SK-N-SH (cell line): ENCODE results near the gene PLA2G4C. TPM values are rescaled to one million over a fixed set of nuclear protein-coding genes. Genes with fewer than 3 reads are reported as not detected.

Experiments used
- CTCF ChIA-PET: fragments of 300-600, 350-600 bp; formaldehyde crosslinking; extraction: SDS; loops from one replicate; lab custom pipeline; 2021; lab: Yijun Ruan, JAX
- POLR2A ChIA-PET: fragments of 350-600 bp; sonication (Branson Sonifier 250); formaldehyde crosslinking; extraction: SDS; loops from one replicate; lab custom pipeline; 2020; ENCODE audit warnings: antibody characterized with exemption, inconsistent platforms; lab: Yijun Ruan, JAX
- DNase-seq: peaks from one replicate; pipeline ENCODE4 v3.0.0; 2012
- H2AFZ ChIP-seq: fragments of 200-600 bp; sonication (generic); 2 replicates; pipeline ENCODE4 v1.8.1; 2016; ENCODE audit warnings: antibody characterized with exemption, mild to moderate bottlenecking, low read depth
- H3F3A ChIP-seq: fragments of 200-600 bp; sonication (generic); replicated peaks from 2 replicates; pipeline ENCODE3; 2016; ENCODE audit warnings: antibody characterized with exemption, mild to moderate bottlenecking; ENCODE audit not compliant: insufficient read depth
- H3K27ac ChIP-seq, 2 experiments: fragments of 200-500 bp in 1 of 2; fragments of 200-600 bp in 1 of 2; sonication (Bioruptor generic) in 1 of 2; sonication (generic), shearing (Covaris generic) in 1 of 2; 2 replicates each; pipeline versions ENCODE4 v1.5.1 to v1.6.1; 2014 to 2016; ENCODE audit warnings: low read depth in 2 of 2, inconsistent platforms in 1 of 2, low read length in 1 of 2, mild to moderate bottlenecking in 1 of 2, mixed read lengths in 1 of 2
- H3K27me3 ChIP-seq: fragments of 200-600 bp; sonication (generic), shearing (Covaris generic); 2 replicates; pipeline ENCODE4 v1.6.1; 2016; ENCODE audit warnings: mixed run types; ENCODE audit not compliant: insufficient read depth
- H3K36me3 ChIP-seq, 2 experiments: fragments of 200-500 bp in 1 of 2; fragments of 200-600 bp in 1 of 2; sonication (Bioruptor generic) in 1 of 2; sonication (generic) in 1 of 2; replicated peaks in 1 of 2; 2 replicates each; pipeline versions ENCODE3 to v1.5.1; 2014 to 2016; ENCODE audit warnings: low read length in 1 of 2, mild to moderate bottlenecking in 1 of 2; ENCODE audit not compliant: insufficient read depth in 2 of 2, control insufficient read depth in 1 of 2
- H3K4me1 ChIP-seq, 2 experiments: fragments of 200-500 bp in 1 of 2; fragments of 200-600 bp in 1 of 2; sonication (Bioruptor generic) in 1 of 2; sonication (generic), shearing (Covaris generic) in 1 of 2; 2 replicates each; pipeline versions ENCODE4 v1.5.1 to v1.6.1; 2014 to 2016; ENCODE audit warnings: low read depth in 1 of 2, low read length in 1 of 2, mixed run types in 1 of 2; ENCODE audit not compliant: insufficient read depth in 2 of 2, control insufficient read depth in 1 of 2
- H3K4me2 ChIP-seq: fragments of 200-600 bp; sonication (generic), shearing (Covaris generic); 2 replicates; pipeline ENCODE4 v1.6.1; 2017; ENCODE audit warnings: mixed run types
- H3K4me3 ChIP-seq, 2 experiments: fragments of 200-500 bp in 1 of 2; fragments of 200-600 bp in 1 of 2; sonication (Bioruptor generic) in 1 of 2; sonication (generic), shearing (Covaris generic) in 1 of 2; 2 replicates each; pipeline versions ENCODE4 v1.5.1 to v1.8.1; 2014 to 2016; ENCODE audit warnings: low read depth in 2 of 2, inconsistent platforms in 1 of 2, low read length in 1 of 2, mild to moderate bottlenecking in 1 of 2, mixed read lengths in 1 of 2, moderate library complexity in 1 of 2
- H3K79me2 ChIP-seq: fragments of 200-600 bp; sonication (generic); 2 replicates; pipeline ENCODE4 v1.8.1; 2017; ENCODE audit warnings: mild to moderate bottlenecking; ENCODE audit not compliant: insufficient read depth
- H3K9ac ChIP-seq: fragments of 200-600 bp; sonication (generic); 2 replicates; pipeline ENCODE4 v1.6.1; 2017; ENCODE audit warnings: mixed run types
- H3K9me2 ChIP-seq: fragments of 200-600 bp; sonication (generic); 2 replicates; pipeline ENCODE4 v1.6.1; 2017; ENCODE audit warnings: mixed run types
- H3K9me3 ChIP-seq: fragments of 200-600 bp; sonication (generic); 2 replicates; pipeline ENCODE4 v1.6.1; 2017; ENCODE audit warnings: mixed run types, mild to moderate bottlenecking, moderate library complexity
- H4K20me1 ChIP-seq: fragments of 200-600 bp; sonication (generic); 2 replicates; pipeline ENCODE4 v1.6.1; 2017; ENCODE audit warnings: mild to moderate bottlenecking, mixed run types; ENCODE audit not compliant: insufficient read depth
- CHD2 ChIP-seq: fragments of 150-350 bp; IDR thresholded peaks from 2 replicates; pipeline ENCODE4 v1.6.1; 2018; ENCODE audit warnings: low read length; ENCODE audit not compliant: partially characterized antibody
- ELF1 ChIP-seq: IDR thresholded peaks from 2 replicates; pipeline ENCODE4 v1.4.0; 2012
- EZH2phosphoT487 ChIP-seq: fragments of 200-600 bp; sonication (generic); IDR thresholded peaks from 2 replicates; pipeline ENCODE4 v1.6.1; 2017; ENCODE audit warnings: low read depth, mixed run types, mild to moderate bottlenecking, antibody characterized with exemption, moderate library complexity, borderline replicate concordance
- FOSL2 ChIP-seq: IDR thresholded peaks from 2 replicates; pipeline ENCODE4 v1.4.0; 2012; ENCODE audit warnings: low read depth, mild to moderate bottlenecking, moderate library complexity, borderline replicate concordance
- FOXM1 ChIP-seq: IDR thresholded peaks from 2 replicates; pipeline ENCODE4 v1.4.0; 2012; ENCODE audit warnings: low read depth, mild to moderate bottlenecking
- GABPA ChIP-seq: IDR thresholded peaks from 2 replicates; pipeline ENCODE4 v1.4.0; 2012; ENCODE audit warnings: low read depth, mild to moderate bottlenecking
- GATA2 ChIP-seq: sonication (generic); formaldehyde crosslinking; IDR thresholded peaks from 2 replicates; pipeline ENCODE4 v1.5.0; 2020; ENCODE audit warnings: mild to moderate bottlenecking, missing genetic modification reagents
- MAX ChIP-seq: IDR thresholded peaks from 2 replicates; pipeline ENCODE4 v1.4.0; 2012; ENCODE audit warnings: low read depth
- MEF2A ChIP-seq: IDR thresholded peaks from 2 replicates; pipeline ENCODE4 v1.4.0; 2012; ENCODE audit warnings: low read depth, borderline replicate concordance
- NRF1 ChIP-seq: IDR thresholded peaks from 2 replicates; pipeline ENCODE4 v1.6.1; 2012; ENCODE audit warnings: low read depth, mild to moderate bottlenecking, low read length
- PBX3 ChIP-seq: IDR thresholded peaks from 2 replicates; pipeline ENCODE4; 2012
- RFX5 ChIP-seq: IDR thresholded peaks from 2 replicates; pipeline ENCODE4 v1.6.1; 2012; ENCODE audit warnings: mild to moderate bottlenecking, improper control_type of control experiment, low read length
- RXRA ChIP-seq: IDR thresholded peaks from 2 replicates; pipeline ENCODE4 v1.4.0; 2012; ENCODE audit warnings: low read depth, mild to moderate bottlenecking, borderline replicate concordance
- SMC3 ChIP-seq: IDR thresholded peaks from 2 replicates; pipeline ENCODE4 v1.6.1; 2012; ENCODE audit warnings: low read depth, low read length, improper control_type of control experiment
- TCF12 ChIP-seq: IDR thresholded peaks from 2 replicates; pipeline ENCODE4 v1.4.0; 2012
- YY1 ChIP-seq: IDR thresholded peaks from 2 replicates; pipeline ENCODE4 v1.4.0; 2012; ENCODE audit warnings: low read depth, mild to moderate bottlenecking
- ZBTB33 ChIP-seq: IDR thresholded peaks from 2 replicates; pipeline ENCODE4 v1.4.0; 2012; ENCODE audit warnings: low read depth, borderline replicate concordance
- WGBS: methylation state at CpG from one replicate; pipeline ENCODE4 v1.1.6; 2017; ENCODE audit warnings: low lambda C conversion rate; 5-methylcytosine and 5-hydroxymethylcytosine counted together
- polyA plus RNA-seq, 3 experiments: library from polyadenylated mRNA; depleted of rRNA; stranded (reverse); fragments of >200 nt; gene quantifications; 2 replicates each; pipeline ENCODE4 v1.2.3, GENCODE V29; 2012
- TF ChIP-seq, protein P1 (sequence below): fragments of 150-350 bp; IDR thresholded peaks from 2 replicates; pipeline ENCODE4 v1.6.1; 2016; ENCODE audit warnings: mild to moderate bottlenecking, low read depth, low read length
- TF ChIP-seq, protein P2 (sequence below): fragments of 200-600 bp; sonication (generic); IDR thresholded peaks from 2 replicates; pipeline ENCODE4 v1.6.1; 2017; ENCODE audit warnings: antibody characterized with exemption, mild to moderate bottlenecking, moderate library complexity
- TF ChIP-seq, protein P3 (sequence below): IDR thresholded peaks from 2 replicates; pipeline ENCODE4 v1.6.1; 2012; ENCODE audit warnings: mild to moderate bottlenecking, low read depth, low read length, moderate library complexity

Gene PLA2G4C
- polyA plus RNA-seq, 1 of the 3 experiments (the other 2 are of a cell fraction) = 6.1 TPM

GRCh38 chr19:48118131-48118517, 7.5 kb upstream of the PLA2G4C start:
- H3K4me2 ChIP-seq = no peak overlapping the region
- TF ChIP-seq CHD2 (no peak), RFX5 (no peak), TCF12 (no peak), SMC3 (no peak), GATA2 (CRISPR knock-in tag) (no peak), EZH2phosphoT487 (no peak), RXRA (no peak), FOSL2 (no peak), NRF1 (no peak), ZBTB33 (no peak), YY1 (no peak), MAX (no peak), GABPA (no peak), PBX3 (no peak), ELF1 (no peak), FOXM1 (no peak), MEF2A (no peak)
- TF ChIP-seq, protein P1, sequence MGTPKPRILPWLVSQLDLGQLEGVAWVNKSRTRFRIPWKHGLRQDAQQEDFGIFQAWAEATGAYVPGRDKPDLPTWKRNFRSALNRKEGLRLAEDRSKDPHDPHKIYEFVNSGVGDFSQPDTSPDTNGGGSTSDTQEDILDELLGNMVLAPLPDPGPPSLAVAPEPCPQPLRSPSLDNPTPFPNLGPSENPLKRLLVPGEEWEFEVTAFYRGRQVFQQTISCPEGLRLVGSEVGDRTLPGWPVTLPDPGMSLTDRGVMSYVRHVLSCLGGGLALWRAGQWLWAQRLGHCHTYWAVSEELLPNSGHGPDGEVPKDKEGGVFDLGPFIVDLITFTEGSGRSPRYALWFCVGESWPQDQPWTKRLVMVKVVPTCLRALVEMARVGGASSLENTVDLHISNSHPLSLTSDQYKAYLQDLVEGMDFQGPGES = no peak
- TF ChIP-seq, protein P2, sequence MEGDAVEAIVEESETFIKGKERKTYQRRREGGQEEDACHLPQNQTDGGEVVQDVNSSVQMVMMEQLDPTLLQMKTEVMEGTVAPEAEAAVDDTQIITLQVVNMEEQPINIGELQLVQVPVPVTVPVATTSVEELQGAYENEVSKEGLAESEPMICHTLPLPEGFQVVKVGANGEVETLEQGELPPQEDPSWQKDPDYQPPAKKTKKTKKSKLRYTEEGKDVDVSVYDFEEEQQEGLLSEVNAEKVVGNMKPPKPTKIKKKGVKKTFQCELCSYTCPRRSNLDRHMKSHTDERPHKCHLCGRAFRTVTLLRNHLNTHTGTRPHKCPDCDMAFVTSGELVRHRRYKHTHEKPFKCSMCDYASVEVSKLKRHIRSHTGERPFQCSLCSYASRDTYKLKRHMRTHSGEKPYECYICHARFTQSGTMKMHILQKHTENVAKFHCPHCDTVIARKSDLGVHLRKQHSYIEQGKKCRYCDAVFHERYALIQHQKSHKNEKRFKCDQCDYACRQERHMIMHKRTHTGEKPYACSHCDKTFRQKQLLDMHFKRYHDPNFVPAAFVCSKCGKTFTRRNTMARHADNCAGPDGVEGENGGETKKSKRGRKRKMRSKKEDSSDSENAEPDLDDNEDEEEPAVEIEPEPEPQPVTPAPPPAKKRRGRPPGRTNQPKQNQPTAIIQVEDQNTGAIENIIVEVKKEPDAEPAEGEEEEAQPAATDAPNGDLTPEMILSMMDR = no peak
- TF ChIP-seq, protein P3, sequence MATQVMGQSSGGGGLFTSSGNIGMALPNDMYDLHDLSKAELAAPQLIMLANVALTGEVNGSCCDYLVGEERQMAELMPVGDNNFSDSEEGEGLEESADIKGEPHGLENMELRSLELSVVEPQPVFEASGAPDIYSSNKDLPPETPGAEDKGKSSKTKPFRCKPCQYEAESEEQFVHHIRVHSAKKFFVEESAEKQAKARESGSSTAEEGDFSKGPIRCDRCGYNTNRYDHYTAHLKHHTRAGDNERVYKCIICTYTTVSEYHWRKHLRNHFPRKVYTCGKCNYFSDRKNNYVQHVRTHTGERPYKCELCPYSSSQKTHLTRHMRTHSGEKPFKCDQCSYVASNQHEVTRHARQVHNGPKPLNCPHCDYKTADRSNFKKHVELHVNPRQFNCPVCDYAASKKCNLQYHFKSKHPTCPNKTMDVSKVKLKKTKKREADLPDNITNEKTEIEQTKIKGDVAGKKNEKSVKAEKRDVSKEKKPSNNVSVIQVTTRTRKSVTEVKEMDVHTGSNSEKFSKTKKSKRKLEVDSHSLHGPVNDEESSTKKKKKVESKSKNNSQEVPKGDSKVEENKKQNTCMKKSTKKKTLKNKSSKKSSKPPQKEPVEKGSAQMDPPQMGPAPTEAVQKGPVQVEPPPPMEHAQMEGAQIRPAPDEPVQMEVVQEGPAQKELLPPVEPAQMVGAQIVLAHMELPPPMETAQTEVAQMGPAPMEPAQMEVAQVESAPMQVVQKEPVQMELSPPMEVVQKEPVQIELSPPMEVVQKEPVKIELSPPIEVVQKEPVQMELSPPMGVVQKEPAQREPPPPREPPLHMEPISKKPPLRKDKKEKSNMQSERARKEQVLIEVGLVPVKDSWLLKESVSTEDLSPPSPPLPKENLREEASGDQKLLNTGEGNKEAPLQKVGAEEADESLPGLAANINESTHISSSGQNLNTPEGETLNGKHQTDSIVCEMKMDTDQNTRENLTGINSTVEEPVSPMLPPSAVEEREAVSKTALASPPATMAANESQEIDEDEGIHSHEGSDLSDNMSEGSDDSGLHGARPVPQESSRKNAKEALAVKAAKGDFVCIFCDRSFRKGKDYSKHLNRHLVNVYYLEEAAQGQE = no peak
- TF ChIP-seq, all 33 proteins: peak for 0
- ChIA-PET CTCF (interaction anchor here (1.4 kb wide), 1 partner anchor 35 kb away, joined by 5 read pairs; no protein-coding TSS in a partner anchor), POLR2A (interaction anchor here (0.6 kb wide), 1 partner anchor 38 kb away, joined by 3 read pairs; no protein-coding TSS in a partner anchor)
- H3K4me1 ChIP-seq = no peaks in the 10 kb centered on the region; a peak in 1 of 4 replicates
- no peak overlapping the region for H3K27ac ChIP-seq
- H2AFZ ChIP-seq = no peak overlapping the region
- 80% methylated on average over 11 of the region's 11 CpGs for WGBS
- H3K4me3 ChIP-seq = no peak overlapping the region
- no peaks in the 10 kb centered on the region for H4K20me1 ChIP-seq
- peaks cover 5 to 13% of the 10 kb centered on the region in 2 experiments for H3K36me3 ChIP-seq
- no peak overlapping the region for H3K9ac ChIP-seq
- no peaks in the 10 kb centered on the region for H3F3A ChIP-seq
- H3K27me3 ChIP-seq = no peaks in the 10 kb centered on the region
- no peaks in the 10 kb centered on the region for H3K79me2 ChIP-seq
- DNase-seq = no peak
- H3K9me3 ChIP-seq = no peaks in the 10 kb centered on the region
- H3K9me2 ChIP-seq = no peaks in the 10 kb centered on the region
